HG03521 (cell line): ENCODE results near the gene AQP2.

Experiments
- ATAC-seq: cut with Tn5 transposase; IDR thresholded peaks from one replicate; pipeline ENCODE4 v1.9.1; 2021; ENCODE audit warnings: mild to moderate bottlenecking, moderate library complexity; ENCODE audit not compliant: unreplicated experiment

Gene AQP2

GRCh38 chr12:49954863-49955830, 4.6 kb downstream of the AQP2 start:
- ATAC-seq = no peak

DNA sequence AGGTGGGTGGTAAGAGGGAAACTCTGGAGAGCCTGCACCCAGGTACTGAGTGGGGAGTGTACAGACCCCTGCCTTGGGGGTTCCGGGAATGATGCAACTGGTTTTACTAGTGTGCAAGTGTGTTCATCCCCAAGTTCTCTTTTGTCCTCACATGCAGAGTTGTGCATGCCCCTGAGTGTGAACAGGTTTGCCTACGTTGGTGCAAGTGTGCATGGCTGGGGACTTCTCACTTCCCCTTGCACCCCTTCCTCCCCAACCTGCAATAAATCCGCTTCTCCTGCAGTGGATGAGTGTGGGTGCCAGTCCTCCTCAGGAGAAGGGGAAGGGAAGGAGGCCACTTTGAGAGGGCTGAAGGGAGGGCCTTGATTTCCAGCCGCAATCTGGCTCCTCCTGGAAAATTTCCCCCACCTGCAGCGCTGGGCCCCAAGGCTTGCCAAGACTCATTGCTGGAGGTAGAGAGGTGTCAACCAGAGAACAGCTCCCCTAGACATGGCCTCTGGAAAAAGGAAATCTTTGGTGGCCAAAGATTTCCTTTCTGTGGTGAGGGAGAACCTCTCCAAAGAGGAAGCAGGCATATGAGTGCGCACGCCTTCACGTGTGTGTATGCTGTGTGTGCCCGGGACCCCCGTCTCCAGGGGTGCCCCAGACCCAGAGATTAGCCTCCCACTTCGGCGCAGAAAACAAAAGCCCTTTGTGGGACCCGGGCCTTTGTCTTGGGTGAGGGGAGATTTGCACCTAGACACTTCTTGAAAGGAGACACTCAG, 5.5 kb downstream of the AQP2 start:
- ATAC-seq = no peak

DNA sequence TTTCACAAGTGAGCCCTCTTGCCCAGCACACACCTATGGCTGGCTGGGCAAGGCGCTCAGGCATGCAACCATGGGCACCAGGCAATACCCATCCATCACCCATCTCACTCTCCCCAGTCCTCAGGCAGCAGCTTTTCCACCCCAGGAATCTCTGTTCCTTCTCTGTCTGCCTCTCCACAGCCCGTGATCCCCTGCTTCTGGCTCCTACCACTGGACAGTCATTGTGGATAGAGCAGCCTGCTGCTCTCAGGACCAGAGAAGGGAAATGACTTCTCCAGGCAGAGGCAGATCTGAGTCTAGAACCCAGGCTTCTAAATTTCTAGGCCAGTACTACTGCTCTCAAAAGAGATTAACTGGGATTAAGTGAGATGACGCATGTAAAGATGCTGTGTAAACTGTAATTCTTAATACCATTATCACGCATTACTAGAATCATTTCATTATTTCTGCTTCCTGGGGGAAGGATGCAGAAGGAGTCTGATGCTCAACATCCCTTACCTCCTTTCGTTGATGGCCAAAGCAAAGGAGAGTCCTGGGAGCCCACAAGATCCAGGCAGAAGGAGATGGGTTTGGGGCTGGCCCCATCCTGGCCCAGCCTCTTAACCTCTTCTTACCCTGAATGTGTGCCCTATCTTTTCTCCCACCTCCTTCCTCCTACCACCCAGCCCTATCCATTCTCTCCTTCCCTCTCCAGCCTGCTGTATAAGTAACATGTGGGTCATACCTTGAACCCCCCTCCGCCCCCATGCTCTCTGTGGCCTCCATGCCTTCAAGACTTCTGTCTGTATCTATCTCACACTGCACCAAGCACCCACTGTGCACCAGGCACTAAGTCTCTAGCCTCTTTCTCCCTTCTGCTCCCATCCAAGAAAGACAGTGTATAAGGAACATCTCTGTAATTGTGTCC, 6.4 kb downstream of the AQP2 start:
- no peak for ATAC-seq

DNA sequence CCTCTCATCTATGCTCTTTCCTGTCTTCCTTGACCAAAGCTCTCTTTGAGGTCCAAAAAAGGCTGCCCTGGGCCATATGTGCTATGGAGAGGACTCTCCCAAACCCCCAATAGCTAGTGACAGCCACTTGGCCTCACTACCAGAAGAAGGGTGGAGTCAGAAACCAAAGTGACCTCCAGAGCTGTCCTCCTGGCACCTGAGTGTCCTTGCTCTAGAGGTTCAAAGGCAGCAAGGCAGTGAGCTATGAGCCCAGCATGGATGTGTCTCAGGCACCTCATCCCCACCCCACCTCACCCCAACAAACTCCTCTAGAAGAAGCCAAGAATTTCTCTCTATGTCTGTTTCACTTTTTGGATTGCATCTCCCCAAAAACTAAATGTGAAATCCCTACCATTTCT, 7.0 kb downstream of the AQP2 start:
- no peak for ATAC-seq

- ATAC-seq = no peak
Observed at GRCh38 chr12:49959685-49960473, 9.3 kb downstream of the AQP2 start.

GRCh38 chr12:49960474-49961110, 10.1 kb downstream of the AQP2 start:
- no peak for ATAC-seq

DNA sequence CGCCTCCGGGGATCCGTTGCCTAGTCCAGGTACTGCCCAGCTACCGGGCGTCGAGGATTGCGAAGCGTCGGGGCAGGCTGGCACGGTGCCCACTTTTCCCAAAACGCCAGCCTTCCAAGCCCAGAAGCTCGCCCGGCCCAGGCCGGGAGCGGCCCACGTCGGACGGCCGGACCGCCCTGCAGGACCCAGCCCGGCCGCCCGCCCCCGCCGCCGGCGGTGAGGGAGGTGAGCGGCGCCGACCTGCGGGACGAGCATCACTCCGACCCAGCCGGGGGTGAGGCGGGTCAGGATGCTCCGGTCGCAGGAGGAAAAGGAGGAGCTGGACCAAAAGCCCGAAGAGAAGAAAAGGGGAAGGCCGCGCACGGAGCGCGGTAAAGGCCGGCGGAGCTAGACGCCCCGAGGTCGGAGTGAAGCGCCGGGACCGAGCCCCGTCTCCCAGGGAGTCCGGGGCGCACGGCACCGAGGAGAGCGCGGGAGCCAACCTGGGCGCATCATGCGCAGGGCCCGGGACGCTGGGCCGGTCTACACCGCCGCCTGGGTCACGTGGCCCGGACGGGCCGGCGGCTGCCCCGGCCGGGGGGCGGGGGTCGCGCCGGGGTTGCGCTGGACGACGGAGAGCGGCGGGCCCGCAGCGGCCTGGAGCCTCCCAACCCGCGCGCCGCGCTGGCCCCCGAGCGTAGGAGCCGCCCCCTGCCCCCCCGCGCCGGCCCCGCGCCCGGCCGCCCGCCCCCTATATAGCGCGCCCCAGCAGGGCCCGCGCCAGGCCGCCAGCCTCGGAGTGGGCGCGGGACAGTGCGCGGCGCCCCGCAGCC, 10.8 kb downstream of the AQP2 start, which contains the start of gene AQP5:
TSS of gene AQP5 (plus strand) at position 762 of the 812 bp plus-strand sequence. CDS start 146 bp downstream, outside the sequence.
- no peak for ATAC-seq

DNA sequence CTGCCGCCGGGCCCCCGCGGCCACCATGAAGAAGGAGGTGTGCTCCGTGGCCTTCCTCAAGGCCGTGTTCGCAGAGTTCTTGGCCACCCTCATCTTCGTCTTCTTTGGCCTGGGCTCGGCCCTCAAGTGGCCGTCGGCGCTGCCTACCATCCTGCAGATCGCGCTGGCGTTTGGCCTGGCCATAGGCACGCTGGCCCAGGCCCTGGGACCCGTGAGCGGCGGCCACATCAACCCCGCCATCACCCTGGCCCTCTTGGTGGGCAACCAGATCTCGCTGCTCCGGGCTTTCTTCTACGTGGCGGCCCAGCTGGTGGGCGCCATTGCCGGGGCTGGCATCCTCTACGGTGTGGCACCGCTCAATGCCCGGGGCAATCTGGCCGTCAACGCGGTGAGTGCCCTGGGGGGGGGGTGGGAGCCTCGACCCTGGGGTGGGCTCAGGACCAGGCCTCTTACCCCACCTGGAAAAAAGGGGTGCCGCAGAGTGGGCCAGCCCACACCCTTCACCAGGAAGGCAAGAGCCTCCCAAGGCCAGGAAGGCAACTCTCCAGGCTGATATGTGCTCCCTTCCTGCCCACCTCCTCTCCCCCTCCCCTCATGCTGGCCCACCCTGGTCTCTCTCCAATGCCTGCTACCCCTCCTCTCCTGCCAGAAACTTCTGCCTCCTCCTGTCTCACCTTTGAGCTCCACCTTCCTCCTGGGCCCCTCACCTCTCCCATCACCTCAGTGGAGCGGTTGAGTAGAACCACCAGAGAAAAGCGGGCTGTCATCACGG, 11.6 kb downstream of the AQP2 start:
- ATAC-seq = no peak

GRCh38 chr12:49962861-49963765, 12.6 kb downstream of the AQP2 start:
- ATAC-seq = no peak

- no peak for ATAC-seq
Observed at GRCh38 chr12:49963976-49964815, 13.7 kb downstream of the AQP2 start.

DNA sequence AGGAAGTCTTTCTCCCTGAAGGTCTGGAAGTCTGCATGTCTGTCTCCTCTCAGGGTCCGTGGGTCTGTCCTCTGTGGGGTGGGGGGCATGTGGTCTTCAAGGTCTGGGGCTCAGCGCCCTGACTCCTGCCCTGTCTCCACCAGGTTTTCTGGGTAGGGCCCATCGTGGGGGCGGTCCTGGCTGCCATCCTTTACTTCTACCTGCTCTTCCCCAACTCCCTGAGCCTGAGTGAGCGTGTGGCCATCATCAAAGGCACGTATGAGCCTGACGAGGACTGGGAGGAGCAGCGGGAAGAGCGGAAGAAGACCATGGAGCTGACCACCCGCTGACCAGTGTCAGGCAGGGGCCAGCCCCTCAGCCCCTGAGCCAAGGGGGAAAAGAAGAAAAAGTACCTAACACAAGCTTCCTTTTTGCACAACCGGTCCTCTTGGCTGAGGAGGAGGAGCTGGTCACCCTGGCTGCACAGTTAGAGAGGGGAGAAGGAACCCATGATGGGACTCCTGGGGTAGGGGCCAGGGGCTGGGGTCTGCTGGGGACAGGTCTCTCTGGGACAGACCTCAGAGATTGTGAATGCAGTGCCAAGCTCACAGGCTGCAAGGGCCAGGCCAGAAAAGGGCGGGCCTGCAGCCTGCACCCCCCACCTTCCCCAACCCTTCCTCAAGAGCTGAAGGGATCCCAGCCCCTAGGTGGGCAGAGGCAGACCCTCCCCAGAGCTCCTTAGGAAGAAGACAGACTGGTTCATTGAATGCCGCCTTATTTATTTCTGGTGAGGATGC, 14.5 kb downstream of the AQP2 start:
- ATAC-seq = no peak

DNA sequence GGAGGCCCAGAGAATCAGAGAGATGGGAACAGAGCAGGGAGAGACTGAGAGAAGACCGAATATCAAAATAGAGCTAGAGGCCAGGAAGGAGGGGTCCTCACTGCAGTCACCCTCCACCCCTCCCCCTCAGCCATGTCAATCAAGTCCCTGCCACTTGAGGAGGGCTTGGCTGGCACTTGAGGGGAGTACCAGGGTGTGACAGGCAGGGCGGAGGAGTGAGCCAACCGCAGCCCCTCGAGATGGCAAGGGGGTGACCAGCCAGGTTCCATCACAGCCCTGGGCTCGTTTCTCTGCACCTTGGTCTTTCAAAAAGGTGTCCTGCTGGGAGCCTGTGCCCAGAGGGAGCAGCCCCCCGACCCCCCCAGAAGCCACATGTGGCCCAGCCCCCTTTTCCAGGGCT, 15.3 kb downstream of the AQP2 start:
- ATAC-seq = no peak

DNA sequence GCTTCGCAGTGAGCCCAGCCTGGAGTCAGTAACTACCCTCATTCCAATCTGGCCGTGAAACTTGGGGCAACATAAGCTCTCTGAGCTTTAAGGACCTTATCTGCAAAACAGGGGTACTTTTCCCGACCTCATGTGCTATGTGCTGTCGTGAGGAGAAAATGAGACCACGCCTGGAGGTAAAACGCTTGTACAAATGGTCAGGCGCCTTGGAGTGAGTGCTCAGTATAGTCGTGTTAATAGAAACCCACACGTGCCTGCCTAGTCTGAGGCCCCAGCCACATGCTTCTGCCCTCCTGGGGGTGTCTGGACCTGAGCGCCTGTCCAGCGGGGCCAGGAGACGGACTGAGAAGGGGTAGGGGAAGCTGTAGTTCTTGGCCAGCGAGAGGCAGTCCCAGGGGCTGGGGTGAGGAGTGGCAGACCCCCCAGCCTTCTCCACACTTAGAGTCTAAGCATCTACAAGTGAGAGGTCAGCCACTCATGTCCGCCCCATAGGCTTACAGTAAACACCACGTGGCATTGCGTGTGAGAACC, 16.0 kb downstream of the AQP2 start:
- no peak for ATAC-seq

DNA sequence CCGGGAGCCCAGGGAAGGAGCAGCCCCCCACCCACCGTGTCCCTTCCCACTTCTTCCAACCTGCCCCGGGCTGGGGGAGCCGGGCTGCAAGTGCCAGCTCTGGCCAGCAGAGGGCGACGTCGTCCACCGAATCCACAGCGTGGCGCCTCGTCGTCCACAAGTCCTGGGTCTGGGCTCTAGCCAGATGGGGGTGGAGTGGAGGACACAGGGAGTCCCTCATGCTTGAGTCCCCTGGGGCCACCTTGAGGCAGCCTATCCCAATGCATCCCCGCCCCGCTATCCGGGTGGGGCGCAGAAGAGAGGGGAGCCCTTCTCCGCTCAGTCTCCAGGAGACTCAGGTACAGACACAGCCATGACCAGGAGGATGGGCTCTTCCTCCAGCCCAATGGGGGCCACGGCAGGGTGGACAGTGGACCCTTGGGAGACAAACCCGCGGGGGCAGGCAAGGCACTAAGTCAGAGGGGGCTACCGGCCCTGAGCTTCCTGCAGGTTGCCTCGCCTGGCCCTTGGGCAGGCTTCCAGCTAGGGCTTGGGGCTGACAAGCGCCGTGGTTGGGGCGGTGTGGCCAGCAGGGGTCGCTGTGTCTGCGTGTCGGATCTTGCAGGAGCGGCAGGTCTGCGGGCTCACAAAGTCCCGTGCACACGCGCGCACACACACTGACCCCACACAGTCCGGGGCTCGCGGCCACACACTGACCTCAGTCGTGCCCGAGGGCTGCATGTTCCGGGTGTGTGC, 16.7 kb downstream of the AQP2 start:
- ATAC-seq = peak; percentile 48
